K562 (cell line): Measurements from ENCODE around the gene TMEM218. TPM values are rescaled to one million over a fixed set of nuclear protein-coding genes. Genes with fewer than 3 reads are reported as not detected.
A peak's percentile ranks its signal among the peaks of the same experiment; 100 is the strongest.

Experiments used
- AFF4 ChIP-seq: sonication (generic); formaldehyde crosslinking; IDR thresholded peaks from 2 replicates; pipeline ENCODE4 v1.8.0; 2023; ENCODE audit warnings: mild to moderate bottlenecking, missing genetic modification reagents
- ATF1 ChIP-seq, 2 experiments: fragments of 450-650 bp in 1 of 2; IDR thresholded peaks; 2 replicates each; pipeline ENCODE4 v1.6.1; 2016; ENCODE audit warnings: missing compliant biosample characterization in 1 of 2, missing genetic modification characterization in 1 of 2
- C11orf30 ChIP-seq: fragments of 450-650 bp; IDR thresholded peaks from 2 replicates; pipeline ENCODE4 v1.6.1; 2016; ENCODE audit warnings: low read depth, mild to moderate bottlenecking
- CBX8 ChIP-seq: fragments of 200-600 bp; sonication (generic); IDR thresholded peaks from 2 replicates; pipeline ENCODE4 v1.6.1; 2012; ENCODE audit warnings: borderline replicate concordance, mixed run types, low read depth, mild to moderate bottlenecking, moderate library complexity, mixed read lengths, low read length, control low read depth, inconsistent platforms; ENCODE audit not compliant: poor library complexity, severe bottlenecking; ENCODE audit errors: extremely low read depth
- CEBPG ChIP-seq, 3 experiments: fragments of 200-800 bp in 1 of 3; sonication (Bioruptor generic) in 1 of 3; sonication (generic) in 1 of 3; formaldehyde crosslinking in 1 of 3; IDR thresholded peaks in 2 of 3; conservative IDR thresholded peaks in 1 of 3; 2 replicates each; pipeline versions ENCODE4 v1.6.1 to v1.8.0; 2016 to 2022; ENCODE audit warnings: missing compliant biosample characterization in 2 of 3, missing genetic modification characterization in 2 of 3, mild to moderate bottlenecking in 1 of 3, missing genetic modification reagents in 1 of 3
- CREB5 ChIP-seq: fragments of 250-450 bp; sonication (Bioruptor Pico); IDR thresholded peaks from 2 replicates; pipeline ENCODE4 v1.5.0; 2020; ENCODE audit warnings: mild to moderate bottlenecking
- DACH1 ChIP-seq: fragments of 450-650 bp; IDR thresholded peaks from 2 replicates; pipeline ENCODE4 v1.6.1; 2018; ENCODE audit not compliant: partially characterized antibody
- EP300 ChIP-seq: IDR thresholded peaks from 2 replicates; pipeline ENCODE4 v1.6.1; 2012; ENCODE audit warnings: low read length, improper control_type of control experiment
- FOXP1 ChIP-seq: sonication (generic); formaldehyde crosslinking; IDR thresholded peaks from 2 replicates; pipeline ENCODE4 v1.8.0; 2022; ENCODE audit warnings: mild to moderate bottlenecking, missing genetic modification reagents
- HDAC3 ChIP-seq: fragments of 450-650 bp; IDR thresholded peaks from 2 replicates; pipeline ENCODE4 v1.6.1; 2018; ENCODE audit warnings: borderline replicate concordance, mild to moderate bottlenecking, moderate library complexity; ENCODE audit not compliant: partially characterized antibody
- HNRNPL ChIP-seq: fragments of 200-400 bp; formaldehyde crosslinking; IDR thresholded peaks from 2 replicates; pipeline ENCODE4 v1.6.1; 2017; ENCODE audit warnings: low read depth, mild to moderate bottlenecking, low read length
- ILK ChIP-seq: fragments of 450-650 bp; IDR thresholded peaks from 2 replicates; pipeline ENCODE4 v1.6.1; 2016; ENCODE audit warnings: missing genetic modification characterization, low read depth, mild to moderate bottlenecking, missing compliant biosample characterization, moderate library complexity, borderline replicate concordance
- KDM1A ChIP-seq, 2 experiments: fragments of 450-650 bp; IDR thresholded peaks; 2 replicates each; pipeline ENCODE4 v1.6.1; 2016; ENCODE audit warnings: mild to moderate bottlenecking in 2 of 2
- KLF10 ChIP-seq: fragments of 250-450 bp; sonication (Bioruptor Pico); IDR thresholded peaks from 2 replicates; pipeline ENCODE4 v1.6.1; 2021; ENCODE audit warnings: matching md5 sums
- MCM2 ChIP-seq: fragments of 450-650 bp; IDR thresholded peaks from 2 replicates; pipeline ENCODE4 v1.6.1; 2017; ENCODE audit warnings: low read depth, mild to moderate bottlenecking
- NFE2L1 ChIP-seq: fragments of 450-650 bp; IDR thresholded peaks from 2 replicates; pipeline ENCODE4 v1.6.1; 2016; ENCODE audit warnings: missing genetic modification characterization, low read depth, mild to moderate bottlenecking, missing compliant biosample characterization, moderate library complexity, borderline replicate concordance
- RBBP5 ChIP-seq: fragments of 200-600 bp; sonication (generic); IDR thresholded peaks from 2 replicates; pipeline ENCODE4 v1.6.1; 2012; ENCODE audit warnings: borderline replicate concordance, mild to moderate bottlenecking, low read length, control low read depth, inconsistent platforms; ENCODE audit not compliant: insufficient read depth, poor library complexity, severe bottlenecking
- RBFOX2 ChIP-seq: fragments of 200-400 bp; formaldehyde crosslinking; IDR thresholded peaks from 2 replicates; pipeline ENCODE4 v1.6.1; 2017; ENCODE audit warnings: low read depth, mild to moderate bottlenecking, low read length, moderate library complexity
- TCF7 ChIP-seq: sonication (generic); IDR thresholded peaks from 2 replicates; pipeline ENCODE4 v1.6.1; 2016; ENCODE audit warnings: antibody characterized with exemption, borderline replicate concordance
- ZNF224 ChIP-seq: sonication (generic); formaldehyde crosslinking; IDR thresholded peaks from 2 replicates; pipeline ENCODE4 v1.8.0; 2022; ENCODE audit warnings: mild to moderate bottlenecking, missing genetic modification reagents
- ZNF274 ChIP-seq: IDR thresholded peaks from 2 replicates; pipeline ENCODE4 v1.6.1; 2011; ENCODE audit warnings: low read depth, mild to moderate bottlenecking, low read length, moderate library complexity, borderline replicate concordance
- ZNF507 ChIP-seq: conservative IDR thresholded peaks from 2 replicates; pipeline ENCODE4 v1.6.1; 2017; ENCODE audit warnings: missing genetic modification characterization, missing compliant biosample characterization
- ZNF644 ChIP-seq: fragments of 200-800 bp; sonication (Bioruptor generic); IDR thresholded peaks from 2 replicates; pipeline ENCODE4 v1.6.1; 2016; ENCODE audit warnings: low read depth, missing genetic modification characterization, missing compliant biosample characterization
- ZZZ3 ChIP-seq: fragments of 450-650 bp; IDR thresholded peaks from 2 replicates; pipeline ENCODE4 v1.6.1; 2016; ENCODE audit warnings: antibody characterized with exemption, mild to moderate bottlenecking, moderate library complexity
- polyA plus RNA-seq, 8 experiments: library from polyadenylated mRNA; depleted of rRNA in 4 of 8; stranded (reverse) in 5 of 8; unstranded in 3 of 8; fragments of >200 nt; fragmentation: Nextera tagmentation in 2 of 8; fragmentation: Illumina TruSeq in 1 of 8; extraction: Ambion mirVana in 2 of 8; extraction: Trizol in 1 of 8; gene quantifications; 2 replicates each; pipeline versions ENCODE4 v1.2.1 to v1.2.3, GENCODE V29; 2011 to 2014; ENCODE audit warnings: inconsistent platforms in 1 of 8, missing spikeins in 1 of 8
- total RNA-seq, 7 experiments: library from RNA; depleted of rRNA in 6 of 7; stranded (reverse); fragments of >200 nt in 6 of 7; fragmentation: Illumina TruSeq in 2 of 7; extraction: Trizol in 2 of 7; gene quantifications; 2 replicates each; pipeline versions ENCODE4 v1.2.1 to v1.2.3, GENCODE V29; 2011 to 2021; ENCODE audit warnings: low replicate concordance in 1 of 7

The TMEM218 gene
- total and polyA plus RNA-seq, 9 of the 15 experiments (the other 6 are each of a cell fraction or from before 2014, with no cell fraction given) = 13.4 to 32.2 (median 25.4) TPM

GRCh38 chr11:125069008-125069407 lies 42.4 kb downstream of the TMEM218 start (continued):
- TF ChIP-seq EP300 = peak; percentile 43; the same call in 1 of the 2 replicates
- TF ChIP-seq MCM2 = no peak
- TF ChIP-seq CEBPG (CRISPR knock-in tag; IDR thresholded peaks at IDR 0.05) = no peak
- no peak for TF ChIP-seq CEBPG (tag; conservative IDR thresholded peaks at IDR 0.05 in 1 of 2, IDR thresholded peaks at IDR 0.05 in 1 of 2)
- no peak for TF ChIP-seq ATF1 (CRISPR knock-in tag; IDR thresholded peaks at IDR 0.05)
- no peak for TF ChIP-seq ATF1 (tag; IDR thresholded peaks at IDR 0.05)
- TF ChIP-seq ZNF644 (tag) = no peak
- TF ChIP-seq HDAC3 = no peak
- TF ChIP-seq ZNF274 = no peak
- peak; percentile 20 to 53; a peak in 2 of 4 replicates for TF ChIP-seq KDM1A (IDR thresholded peaks at IDR 0.05)
- no peak for TF ChIP-seq C11orf30
- no peak for TF ChIP-seq ZZZ3
- no peak for TF ChIP-seq TCF7
- TF ChIP-seq ZNF507 = no peak
- TF ChIP-seq AFF4 (CRISPR knock-in tag) = no peak
- TF ChIP-seq ILK = no peak
- TF ChIP-seq RBBP5 = no peak
- no peak for TF ChIP-seq CREB5
- TF ChIP-seq ZNF224 (CRISPR knock-in tag) = no peak
- no peak for TF ChIP-seq KLF10 (CRISPR knock-in tag)
- peak; percentile 59 for TF ChIP-seq DACH1
- no peak for TF ChIP-seq NFE2L1 (tag)
- no peak for TF ChIP-seq CBX8
- no peak for TF ChIP-seq FOXP1 (CRISPR knock-in tag)
- no peak for TF ChIP-seq RBFOX2
- TF ChIP-seq HNRNPL = no peak
